ENCODE measurements around the gene CEP112. TPM values are rescaled to one million over a fixed set of nuclear protein-coding genes. Genes with fewer than 3 reads are reported as not detected.
"Not testable (repeated sequence)": the region's sequence is repeated elsewhere in the genome, so short reads cannot be mapped to it uniquely, and the experiment has no call there.

CEP112 gene
- total and polyA plus RNA-seq, 2 of the 4 experiments (the other 2 are of a cell fraction): 2.5 to 5.6 TPM

- ATAC-seq (ENCODE audit: low read depth) (peak; percentile 40), DNase-seq (peak; percentile 94)
- Histone ChIP-seq H3K79me1 (ENCODE audit: low read depth in 1 of 2, low read length in 2 of 2) (no peaks in the 10 kb centered on the region), H2AFZ (replicated peaks; ENCODE audit: low read length, poor library complexity) (no peak overlapping the region), H3K9me3 (ENCODE audit: control insufficient read depth, insufficient read depth, low read length) (no peaks in the 10 kb centered on the region), H4K20me1 (ENCODE audit: insufficient read depth, low read length) (no peaks in the 10 kb centered on the region), H2BK20ac (ENCODE audit: low read depth, low read length) (peak overlapping the region; percentile 96), H3K18ac (ENCODE audit: low read depth, low read length) (peak overlapping the region; percentile 68; the same call in 1 of the 2 replicates), H3K56ac (ENCODE audit: extremely low read depth, insufficient read depth, low read length) (peak overlapping the region; percentile 13; the same call in 1 of the 2 replicates), H2BK120ac (ENCODE audit: low read depth, low read length) (peak overlapping the region; percentile 84), H3K27me3 (ENCODE audit: control insufficient read depth, insufficient read depth, low read length) (no peaks in the 10 kb centered on the region), H3K4me1 (ENCODE audit: control insufficient read depth, insufficient read depth, low read length) (peaks cover 4% of the 10 kb centered on the region; the same call in 1 of the 2 replicates), H3K9me1 (ENCODE audit: insufficient read depth, low read length) (0 out of 2 replicates have a peak, but pooled peaks cover 2% of the 10 kb centered on the region), H2AK5ac (ENCODE audit: low read depth, low read length) (peak overlapping the region; percentile 58; the same call in 1 of the 2 replicates), H4K8ac (ENCODE audit: low read depth in 2 of 2, low read length in 2 of 2) (peak overlapping the region in 1 of 2 experiments; percentile 76; a peak in 2 of 4 replicates), H4K91ac (ENCODE audit: insufficient read depth, low read depth, low read length) (peak overlapping the region; percentile 88; the same call in 1 of the 2 replicates), H3K4me2 (ENCODE audit: low read depth, low read length) (peak overlapping the region; percentile 82; the same call in 1 of the 2 replicates), H2AK9ac (replicated peaks; ENCODE audit: low read depth, low read length, poor library complexity) (no peak overlapping the region), H3K4me3 (ENCODE audit: insufficient read depth, low read depth, low read length) (no peak overlapping the region), H3K27ac (ENCODE audit: insufficient read depth, low read length) (peak overlapping the region; percentile 11; the same call in 1 of the 2 replicates), H3K23ac (ENCODE audit: low read depth, low read length) (peak overlapping the region; percentile 55; the same call in 1 of the 2 replicates), H3K14ac (replicated peaks; ENCODE audit: low read depth, low read length) (0 out of 2 replicates have a peak overlapping the region, but pooled peaks have one; percentile 80), H2BK5ac (ENCODE audit: low read depth, low read length, poor library complexity, severe bottlenecking) (peak overlapping the region; percentile 83), H3K9ac (ENCODE audit: low read depth, low read length) (no peak overlapping the region), H2BK15ac (ENCODE audit: low read depth, low read length) (peak overlapping the region; percentile 67; the same call in 1 of the 3 replicates), H3K36me3 (ENCODE audit: control insufficient read depth, insufficient read depth, low read length) (no peaks in the 10 kb centered on the region), H4K5ac (ENCODE audit: low read depth, low read length) (peak overlapping the region; percentile 24; the same call in 1 of the 2 replicates), H3K4ac (ENCODE audit: low read depth, low read length) (peak overlapping the region; percentile 73)
- intact Hi-C loops (cut with micrococcal nuclease) (loop anchor here (2.0 kb wide), 1 partner anchor 223 kb away; the partner anchor contains the start of gene AXIN2), in situ Hi-C loops (cut with MboI; ENCODE audit: low sequenced_read_pairs) (no loop called here), dilution Hi-C loops (cut with HindIII; ENCODE audit: low sequenced_read_pairs, unreplicated experiment) (no loop called here)
- 0 to 100% methylated on average over 1 to 2 of the region's 4 CpGs for WGBS, 2 experiments (ENCODE audit: extremely low coverage in 2 of 2, insufficient read length in 1 of 2)
- ChIA-PET POLR2A (ENCODE audit: unreplicated experiment) (no interaction called here), CTCF (no interaction called here)
- TF ChIP-seq RCOR1 (IDR thresholded peaks at IDR 0.05; ENCODE audit: insufficient replicate concordance, low read length) (no peak), RAD21 (IDR thresholded peaks at IDR 0.05; ENCODE audit: low read length) (no peak), SMC3 (IDR thresholded peaks at IDR 0.05; ENCODE audit: low read depth, low read length) (no peak), NFE2L2 (IDR thresholded peaks at IDR 0.05; ENCODE audit: low read depth, low read length) (peak; percentile 62; the same call in 1 of the 2 replicates), FOS (IDR thresholded peaks at IDR 0.05; ENCODE audit: low read depth, low read length) (peak; percentile 83), MAFK (IDR thresholded peaks at IDR 0.05; ENCODE audit: low read depth, low read length) (peak; percentile 49), CEBPB (IDR thresholded peaks at IDR 0.05; ENCODE audit: low read depth, low read length) (peak; percentile 99)
- BruUV-seq (replicated peaks): no TSS peak
Measured at GRCh38 chr17:65783845-65784334, 408.0 kb downstream of the CEP112 start.

GRCh38 chr17:65782104-65782706 is 409.7 kb downstream of the CEP112 start:
- H3K56ac ChIP-seq (ENCODE audit: extremely low read depth, insufficient read depth, low read length); H3K23ac ChIP-seq (ENCODE audit: low read depth, low read length); H2AFZ ChIP-seq (replicated peaks; ENCODE audit: low read length, poor library complexity); intact Hi-C loops (cut with micrococcal nuclease); in situ Hi-C loops (cut with MboI; ENCODE audit: low sequenced_read_pairs); CTCF ChIA-PET; H3K4me1 ChIP-seq (ENCODE audit: control insufficient read depth, insufficient read depth, low read length); BruUV-seq (replicated peaks); H3K36me3 ChIP-seq (ENCODE audit: control insufficient read depth, insufficient read depth, low read length); H3K4ac ChIP-seq (ENCODE audit: low read depth, low read length); H4K5ac ChIP-seq (ENCODE audit: low read depth, low read length); H3K9ac ChIP-seq (ENCODE audit: low read depth, low read length); H3K9me1 ChIP-seq (ENCODE audit: insufficient read depth, low read length); H4K20me1 ChIP-seq (ENCODE audit: insufficient read depth, low read length); H2AK9ac ChIP-seq (replicated peaks; ENCODE audit: low read depth, low read length, poor library complexity); H2BK20ac ChIP-seq (ENCODE audit: low read depth, low read length); H3K9me3 ChIP-seq (ENCODE audit: control insufficient read depth, insufficient read depth, low read length); POLR2A ChIA-PET (ENCODE audit: unreplicated experiment); dilution Hi-C loops (cut with HindIII; ENCODE audit: low sequenced_read_pairs, unreplicated experiment); H2BK15ac ChIP-seq (ENCODE audit: low read depth, low read length); H2BK120ac ChIP-seq (ENCODE audit: low read depth, low read length); H3K79me1 ChIP-seq (ENCODE audit: low read depth in 1 of 2, low read length in 2 of 2); ATAC-seq (ENCODE audit: low read depth); H3K14ac ChIP-seq (replicated peaks; ENCODE audit: low read depth, low read length); H3K4me3 ChIP-seq (ENCODE audit: insufficient read depth, low read depth, low read length); H3K27me3 ChIP-seq (ENCODE audit: control insufficient read depth, insufficient read depth, low read length); H2AK5ac ChIP-seq (ENCODE audit: low read depth, low read length); H2BK5ac ChIP-seq (ENCODE audit: low read depth, low read length, poor library complexity, severe bottlenecking); DNase-seq; H3K18ac ChIP-seq (ENCODE audit: low read depth, low read length); H3K4me2 ChIP-seq (ENCODE audit: low read depth, low read length); H4K8ac ChIP-seq (ENCODE audit: low read depth in 2 of 2, low read length in 2 of 2); H3K27ac ChIP-seq (ENCODE audit: insufficient read depth, low read length); H4K91ac ChIP-seq (ENCODE audit: insufficient read depth, low read depth, low read length): not testable (repeated sequence)
- 83% methylated on average over 1 of the region's 1 CpG; no CpG with 5 or more reads in 1 of the 2 experiments for WGBS, 2 experiments (ENCODE audit: extremely low coverage in 2 of 2, insufficient read length in 1 of 2)

Measured in IMR-90 (cell line).